ENCODE measurements around the gene HS6ST1.

Gene HS6ST1, protein sequence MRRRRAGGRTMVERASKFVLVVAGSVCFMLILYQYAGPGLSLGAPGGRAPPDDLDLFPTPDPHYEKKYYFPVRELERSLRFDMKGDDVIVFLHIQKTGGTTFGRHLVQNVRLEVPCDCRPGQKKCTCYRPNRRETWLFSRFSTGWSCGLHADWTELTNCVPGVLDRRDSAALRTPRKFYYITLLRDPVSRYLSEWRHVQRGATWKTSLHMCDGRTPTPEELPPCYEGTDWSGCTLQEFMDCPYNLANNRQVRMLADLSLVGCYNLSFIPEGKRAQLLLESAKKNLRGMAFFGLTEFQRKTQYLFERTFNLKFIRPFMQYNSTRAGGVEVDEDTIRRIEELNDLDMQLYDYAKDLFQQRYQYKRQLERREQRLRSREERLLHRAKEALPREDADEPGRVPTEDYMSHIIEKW

DNA sequence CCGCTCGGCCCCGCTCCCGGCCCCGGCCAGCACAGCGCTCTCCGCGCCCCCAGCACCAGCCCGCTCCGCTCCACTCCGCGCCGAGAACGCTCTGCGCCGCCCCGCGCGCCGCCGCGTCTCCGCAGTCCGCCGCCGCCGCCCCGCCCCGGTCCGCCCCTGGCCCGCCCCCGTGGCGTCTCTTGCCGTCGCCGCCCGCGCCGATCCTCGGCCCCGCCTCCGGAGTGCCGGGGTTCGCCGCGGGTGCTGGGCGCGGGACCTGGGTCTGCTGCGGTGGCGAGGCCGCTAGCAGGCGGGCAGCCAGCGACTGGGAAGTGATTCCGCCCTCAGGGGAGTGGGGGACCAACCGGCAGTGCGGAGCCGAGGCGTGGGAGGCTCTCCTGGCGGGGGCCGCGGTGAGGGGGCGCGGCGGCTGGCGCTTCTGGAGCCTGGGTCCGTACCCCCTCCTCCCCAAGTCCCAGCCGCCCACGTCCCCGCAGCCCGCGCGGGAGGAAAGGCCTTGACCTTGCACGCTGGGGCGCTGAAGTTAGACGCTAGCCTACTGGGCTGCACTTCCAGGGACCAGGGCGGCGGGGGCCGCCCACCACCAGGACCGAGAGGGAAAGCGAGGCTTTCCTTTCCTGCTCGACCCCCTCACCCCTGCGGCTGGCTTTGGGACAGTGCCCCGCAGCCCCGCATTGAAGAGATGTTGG, at the start of gene HS6ST1:
Gene HS6ST1, minus strand, starts transcription at position 93 of the 689 bp plus-strand sequence. CDS start 305 bp downstream, outside the sequence.
- peak; percentile 84 for DNase-seq (ENCODE audit: low read depth)
- peak within 1 kb of the TSS; percentile 74 for H3K4me3 ChIP-seq (ENCODE audit: low read length)
- TF ChIP-seq, protein P1, sequence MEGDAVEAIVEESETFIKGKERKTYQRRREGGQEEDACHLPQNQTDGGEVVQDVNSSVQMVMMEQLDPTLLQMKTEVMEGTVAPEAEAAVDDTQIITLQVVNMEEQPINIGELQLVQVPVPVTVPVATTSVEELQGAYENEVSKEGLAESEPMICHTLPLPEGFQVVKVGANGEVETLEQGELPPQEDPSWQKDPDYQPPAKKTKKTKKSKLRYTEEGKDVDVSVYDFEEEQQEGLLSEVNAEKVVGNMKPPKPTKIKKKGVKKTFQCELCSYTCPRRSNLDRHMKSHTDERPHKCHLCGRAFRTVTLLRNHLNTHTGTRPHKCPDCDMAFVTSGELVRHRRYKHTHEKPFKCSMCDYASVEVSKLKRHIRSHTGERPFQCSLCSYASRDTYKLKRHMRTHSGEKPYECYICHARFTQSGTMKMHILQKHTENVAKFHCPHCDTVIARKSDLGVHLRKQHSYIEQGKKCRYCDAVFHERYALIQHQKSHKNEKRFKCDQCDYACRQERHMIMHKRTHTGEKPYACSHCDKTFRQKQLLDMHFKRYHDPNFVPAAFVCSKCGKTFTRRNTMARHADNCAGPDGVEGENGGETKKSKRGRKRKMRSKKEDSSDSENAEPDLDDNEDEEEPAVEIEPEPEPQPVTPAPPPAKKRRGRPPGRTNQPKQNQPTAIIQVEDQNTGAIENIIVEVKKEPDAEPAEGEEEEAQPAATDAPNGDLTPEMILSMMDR (conservative IDR thresholded peaks at IDR 0.05; ENCODE audit: low read length), result no peak

DNA sequence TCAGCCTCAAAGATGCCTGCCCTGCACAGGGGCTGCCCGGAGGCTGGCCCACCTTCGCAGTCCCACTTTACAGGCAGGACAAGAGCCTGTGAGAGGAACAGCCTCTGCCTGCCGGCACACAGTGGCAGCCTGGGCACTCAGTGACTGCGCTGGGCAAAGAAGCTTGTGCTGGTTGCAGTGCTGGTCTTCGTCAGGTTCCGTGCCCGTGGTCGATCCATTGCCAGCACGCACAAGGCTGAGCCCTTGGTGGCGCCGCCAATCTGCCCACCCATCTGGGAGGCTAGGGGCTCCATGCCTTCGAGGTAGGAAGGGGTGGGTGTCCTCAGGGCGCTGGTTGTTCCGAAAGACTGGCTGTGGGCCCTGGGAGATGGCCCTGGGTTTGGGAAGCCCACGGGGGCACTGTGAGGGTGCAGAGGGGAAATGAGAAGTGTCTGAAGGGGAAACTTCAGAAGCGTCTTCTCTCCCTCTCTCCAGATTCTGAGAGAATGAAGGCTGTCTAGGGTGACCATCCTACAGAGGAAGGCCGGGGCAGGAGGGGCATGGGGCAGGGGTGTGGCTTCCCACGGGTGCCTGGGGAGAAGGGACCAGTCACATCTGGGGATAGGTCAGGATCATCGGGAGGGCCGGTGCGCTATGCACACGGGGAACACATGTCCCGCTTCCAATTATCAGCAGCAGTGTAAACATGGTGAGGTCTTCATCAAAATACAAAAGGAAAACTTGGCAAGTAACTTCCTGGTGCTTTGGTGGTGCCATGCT, 49.1 kb upstream of the HS6ST1 start:
- TF ChIP-seq, protein P1 (conservative IDR thresholded peaks at IDR 0.05; ENCODE audit: low read length), result no peak
- no peak for DNase-seq (ENCODE audit: low read depth)
- no peak overlapping the region for H3K4me3 ChIP-seq (ENCODE audit: low read length)

DNA sequence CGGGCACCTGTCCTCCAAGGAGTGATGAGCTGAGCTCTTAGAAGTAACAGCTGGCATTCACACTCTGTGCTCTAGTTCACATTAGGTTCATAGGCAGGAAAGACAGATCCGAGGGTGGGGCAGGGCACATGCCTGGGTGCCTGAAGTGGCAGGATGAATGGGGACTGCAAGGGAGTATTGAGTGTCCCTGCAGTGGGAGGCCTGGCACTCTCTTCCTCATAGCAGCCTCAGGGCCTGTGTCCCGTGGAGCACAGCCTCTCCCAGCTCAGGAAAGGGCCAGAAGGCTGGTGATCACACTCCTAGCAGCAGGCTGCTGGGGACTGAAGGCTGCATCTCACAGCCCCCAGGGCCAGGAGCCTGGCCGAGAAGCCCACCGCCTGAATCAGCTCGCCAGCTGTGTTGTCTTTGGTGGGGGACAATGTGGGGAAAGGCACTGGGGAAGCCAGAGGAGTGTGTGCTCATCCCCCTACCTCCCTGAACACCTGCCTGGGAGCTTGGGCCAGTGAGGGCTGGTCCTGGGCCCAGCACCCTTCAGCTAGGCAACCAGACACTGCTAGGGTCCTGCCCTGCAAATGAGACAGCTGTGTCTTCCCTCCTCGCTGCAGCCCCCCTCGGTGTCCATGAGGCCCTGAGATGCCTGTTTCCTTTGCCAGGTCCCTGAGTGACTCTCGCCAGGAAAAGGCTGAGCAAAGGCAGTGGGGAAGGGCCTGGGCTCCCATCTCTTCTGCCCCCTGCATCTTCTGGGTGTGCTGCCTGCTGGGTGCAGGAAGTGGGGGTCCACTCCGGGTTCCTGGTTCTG, 48.2 kb upstream of the HS6ST1 start:
- TF ChIP-seq, protein P1 (conservative IDR thresholded peaks at IDR 0.05; ENCODE audit: low read length), result no peak
- DNase-seq (ENCODE audit: low read depth), result no peak
- no peak overlapping the region for H3K4me3 ChIP-seq (ENCODE audit: low read length)

DNA sequence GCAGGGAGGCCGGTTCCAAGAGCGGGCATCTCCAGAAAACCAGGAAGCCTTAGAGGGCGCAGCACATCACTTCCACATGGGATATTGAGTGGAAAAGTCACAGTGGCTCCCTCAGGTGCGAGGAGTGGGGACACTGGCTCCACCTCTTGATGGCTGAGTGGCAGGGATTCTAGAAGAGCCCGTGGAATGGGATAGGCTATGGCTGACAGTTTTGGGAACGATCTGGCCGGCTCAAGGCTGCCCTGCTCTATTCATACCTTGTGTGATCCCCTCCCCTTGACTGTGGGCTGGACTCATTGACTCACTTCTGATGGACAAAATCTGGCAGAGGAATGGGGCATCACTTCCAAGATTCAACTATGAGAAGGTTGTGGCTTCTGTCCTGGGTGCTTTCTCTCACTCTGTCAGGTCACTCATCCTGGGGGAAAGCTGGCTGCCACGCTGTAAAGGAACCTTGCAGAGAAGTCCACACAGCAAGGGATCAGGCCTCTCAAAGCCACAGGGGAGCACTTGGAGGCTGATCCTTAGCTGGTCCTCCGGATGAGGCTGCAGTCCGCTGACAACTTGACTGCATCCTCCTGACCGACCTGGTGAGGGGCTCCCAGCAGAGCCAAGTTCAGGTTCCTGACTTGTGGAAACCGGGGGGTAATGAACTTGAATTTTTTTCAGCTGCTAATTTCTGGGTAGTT, 46.7 kb upstream of the HS6ST1 start:
- TF ChIP-seq, protein P1 (conservative IDR thresholded peaks at IDR 0.05; ENCODE audit: low read length), result no peak
- DNase-seq (ENCODE audit: low read depth), result peak; percentile 56
- H3K4me3 ChIP-seq (ENCODE audit: low read length), result no peak overlapping the region

DNA sequence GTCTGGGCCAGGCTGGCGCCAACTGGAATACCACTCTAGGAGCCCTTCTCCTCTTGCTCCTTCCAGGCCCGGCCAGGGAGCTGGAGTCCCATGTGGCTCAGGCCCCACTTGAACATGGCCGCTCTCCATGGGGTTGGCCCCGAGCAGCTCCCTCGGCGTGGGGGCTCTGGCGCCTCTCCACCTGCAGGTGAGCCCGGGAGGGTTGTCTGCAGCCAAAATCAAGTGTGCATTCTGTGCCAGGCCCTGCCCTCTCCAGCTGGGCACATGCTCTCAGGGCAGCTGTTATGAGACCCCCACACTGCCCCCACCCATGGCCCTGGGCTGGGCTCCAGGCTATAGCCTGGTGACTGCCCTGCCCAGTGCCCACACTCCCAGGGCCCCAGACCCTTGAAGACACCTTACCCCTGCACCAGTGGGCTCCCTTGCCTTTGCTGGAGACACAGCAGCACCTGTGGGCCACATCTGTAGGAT, 45.8 kb upstream of the HS6ST1 start:
- no peak for DNase-seq (ENCODE audit: low read depth)
- TF ChIP-seq, protein P1 (conservative IDR thresholded peaks at IDR 0.05; ENCODE audit: low read length), result no peak
- no peak overlapping the region for H3K4me3 ChIP-seq (ENCODE audit: low read length)

DNA sequence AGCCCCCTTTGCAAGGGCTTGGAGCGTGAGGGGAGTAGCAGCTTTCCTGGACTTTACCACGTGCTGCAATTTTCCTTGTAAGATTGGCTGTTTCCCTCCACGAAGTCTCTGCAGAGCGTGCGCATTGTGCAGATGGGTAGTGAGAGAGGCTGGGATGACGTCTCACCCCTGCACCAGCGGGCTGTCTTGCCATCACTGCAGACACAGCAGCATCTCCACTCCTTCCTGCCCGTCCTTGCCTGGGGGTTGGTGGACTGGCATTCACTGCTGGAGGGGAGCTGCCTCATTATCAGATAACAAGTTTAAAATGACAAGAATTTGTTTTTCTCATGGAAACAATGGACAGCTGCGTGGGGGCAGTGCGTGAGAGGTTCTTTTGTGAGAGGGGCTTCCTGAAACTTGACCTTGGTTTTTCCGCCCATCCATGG, 45.3 kb upstream of the HS6ST1 start:
- no peak for DNase-seq (ENCODE audit: low read depth)
- TF ChIP-seq, protein P1 (conservative IDR thresholded peaks at IDR 0.05; ENCODE audit: low read length), result no peak

More for the DNA sequence above, 45.3 kb upstream of the HS6ST1 start:
- no peak overlapping the region for H3K4me3 ChIP-seq (ENCODE audit: low read length)
